ENCODE measurements around the gene CFAP74. TPM values are rescaled to one million over a fixed set of nuclear protein-coding genes. Genes with fewer than 3 reads are reported as not detected.
A peak's percentile ranks its signal among the peaks of the same experiment; 100 is the strongest.

Gene CFAP74, protein sequence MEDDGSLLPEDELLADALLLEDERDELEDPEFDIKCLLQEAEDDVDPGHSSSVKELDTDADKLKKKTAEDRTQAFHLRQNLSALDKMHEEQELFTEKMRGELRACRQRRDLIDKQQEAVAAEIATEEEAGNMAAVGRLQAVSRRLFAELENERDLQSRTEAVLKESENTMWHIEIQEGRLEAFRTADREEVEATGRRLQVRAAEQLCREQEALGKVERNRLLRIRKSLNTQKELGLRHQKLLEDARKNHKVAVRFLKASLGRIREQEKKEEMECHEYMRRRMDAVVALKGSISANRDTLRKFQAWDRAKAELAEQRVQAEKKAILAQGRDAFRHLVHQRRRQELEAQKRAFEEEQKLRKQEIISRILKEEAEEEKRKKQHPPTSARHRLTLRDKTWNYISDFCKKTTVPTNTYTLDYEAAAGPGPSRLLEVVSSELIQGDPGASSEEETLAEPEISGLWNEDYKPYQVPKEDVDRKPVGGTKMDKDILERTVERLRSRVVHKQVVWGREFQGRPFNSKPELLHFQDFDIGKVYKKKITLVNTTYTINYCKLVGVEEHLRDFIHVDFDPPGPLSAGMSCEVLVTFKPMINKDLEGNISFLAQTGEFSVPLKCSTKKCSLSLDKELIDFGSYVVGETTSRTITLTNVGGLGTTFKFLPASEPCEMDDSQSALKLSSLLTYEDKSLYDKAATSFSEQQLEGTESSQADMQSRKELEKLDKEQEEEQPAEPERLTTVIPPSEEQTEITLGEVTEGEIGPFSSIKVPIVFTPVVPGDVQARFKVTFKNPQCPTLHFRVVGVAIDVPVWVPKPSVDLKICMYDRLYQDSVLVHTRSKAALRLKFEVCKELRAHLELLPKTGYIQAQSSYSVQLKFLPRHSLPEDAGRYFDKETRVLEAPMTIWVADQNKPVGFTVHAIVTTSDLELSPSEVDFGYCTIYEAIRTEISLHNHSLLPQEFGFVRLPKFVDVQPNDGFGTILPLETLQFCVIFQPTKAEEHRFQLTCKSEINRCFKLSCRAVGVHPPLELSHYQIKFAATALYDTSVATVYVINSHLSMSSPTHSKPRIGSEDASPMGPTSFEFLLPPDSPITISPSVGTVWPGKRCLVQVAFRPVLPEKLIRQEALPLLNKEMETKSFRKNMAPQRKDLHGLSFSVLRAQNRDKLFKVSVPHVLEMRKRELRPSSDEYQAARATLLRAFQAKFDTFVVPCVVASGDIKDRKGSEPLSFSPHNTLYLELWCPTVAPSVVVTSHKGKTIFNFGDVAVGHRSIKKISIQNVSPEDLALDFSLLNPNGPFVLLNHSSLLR (N-terminal part only)
- total RNA-seq (2016; rRNA removed; fragmentation: Illumina TruSeq; extraction: Trizol) (0.27 TPM in 1 of 2 replicates, not detected in the other), polyA plus RNA-seq (2011; rRNA removed) (0.57 and 0.62 TPM in 2 replicates), polyA minus RNA-seq (2011; rRNA and poly(A)+ RNA removed; ENCODE audit: low replicate concordance) (0.56 TPM in 1 of 2 replicates, not detected in the other), Bru-seq, nascent RNA (percentile 22 among the genes with signal in this experiment), BruChase-seq, experiment 1, labeled RNA remaining after a 6-hour chase (percentile 16 among the genes with signal in this experiment), BruChase-seq, experiment 2, labeled RNA remaining after a 2-hour chase (percentile 17 among the genes with signal in this experiment)
- total RNA-seq (2016; cell fraction: cytosol; rRNA removed; fragmentation: Illumina TruSeq; extraction: Trizol; ENCODE audit: low read depth) = 0.09 TPM in 1 of 2 replicates, not detected in the other
- 0.09 and 0.10 TPM in 2 replicates for total RNA-seq (2016; cell fraction: insoluble cytoplasmic fraction; rRNA removed; fragmentation: Illumina TruSeq; extraction: Trizol)
- total RNA-seq (2016; cell fraction: membrane; rRNA removed; fragmentation: Illumina TruSeq; extraction: Trizol) = 0.07 and 0.09 TPM in 2 replicates
- total RNA-seq (2016; cell fraction: nucleus; rRNA removed; fragmentation: Illumina TruSeq; extraction: Trizol) = 0.28 and 0.66 TPM in 2 replicates
- 0.13 TPM in 2 replicates for polyA plus RNA-seq (2011; cell fraction: cytosol; rRNA removed)
- 4.1 and 5.0 TPM in 2 replicates for polyA plus RNA-seq (2011; cell fraction: nucleus; rRNA removed)
- 0.67 and 2.1 TPM in 2 replicates for polyA plus RNA-seq (2012)
- polyA plus RNA-seq (2016; cell fraction: cytosol; fragmentation: Illumina TruSeq; extraction: Trizol; ENCODE audit: low read depth) = 0.05 TPM in 1 of 2 replicates, not detected in the other
- polyA plus RNA-seq (2016; cell fraction: insoluble cytoplasmic fraction; fragmentation: Illumina TruSeq; extraction: Trizol; ENCODE audit: low read depth) = 0.08 and 0.10 TPM in 2 replicates
- 0.11 TPM in 1 of 2 replicates, not detected in the other for polyA plus RNA-seq (2016; cell fraction: membrane; fragmentation: Illumina TruSeq; extraction: Trizol; ENCODE audit: low read depth)
- polyA plus RNA-seq (2016; cell fraction: nucleus; fragmentation: Illumina TruSeq; extraction: Trizol; ENCODE audit: insufficient read depth, low read depth) = 0.48 and 0.64 TPM in 2 replicates
- 0.20 TPM in 1 of 2 replicates, not detected in the other for polyA minus RNA-seq (2011; cell fraction: cytosol; rRNA and poly(A)+ RNA removed)
- polyA minus RNA-seq (2011; cell fraction: nucleus; rRNA and poly(A)+ RNA removed) = 0.77 and 0.99 TPM in 2 replicates
- long read RNA-seq, experiment 1, partial matches to known transcripts = 0 of 1 reads
- long read RNA-seq, experiment 1, other reads (novel, unspliced or antisense) = 1 of 1 reads
- long read RNA-seq, experiment 2, partial matches to known transcripts = 0 of 1 reads
- long read RNA-seq, experiment 2, other reads (novel, unspliced or antisense) = 1 of 1 reads

DNA sequence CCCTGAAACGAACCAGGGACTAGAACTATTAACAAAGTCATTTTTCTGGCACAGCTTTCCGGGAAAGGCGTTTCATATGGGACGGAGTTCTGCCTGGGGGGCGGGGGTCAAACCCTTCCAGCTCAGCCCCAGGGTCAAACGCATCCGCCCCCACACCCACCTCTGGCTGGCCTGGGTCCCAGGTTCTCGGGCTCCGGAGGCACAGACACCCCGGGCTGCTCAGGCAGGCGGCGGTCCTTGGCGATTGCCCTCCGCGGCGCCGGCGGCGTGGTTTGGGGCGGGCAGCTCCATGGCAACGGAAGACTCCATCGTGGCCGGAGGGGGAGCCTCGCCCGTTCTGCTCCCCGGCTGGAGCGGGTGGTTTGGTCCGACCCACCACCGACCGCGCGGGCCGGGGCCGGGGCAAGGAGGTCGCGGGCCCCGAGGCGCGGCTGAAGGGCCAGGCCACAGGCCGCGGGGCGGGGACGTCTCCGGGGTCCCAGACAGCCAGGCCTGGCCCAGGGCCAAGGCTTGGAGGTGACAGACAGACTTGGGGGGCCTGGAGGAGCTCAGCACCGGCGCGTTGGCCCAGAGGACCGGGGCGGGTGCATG is at the start of gene CFAP74:
TSS of gene CFAP74 (minus strand) at position 246 of the 591 bp plus-strand sequence. CDS start 12,830 bp downstream, outside the sequence.
- Histone ChIP-seq H3K9me3 (ENCODE audit: low read length) (no peaks in the 10 kb centered on the region), H4K20me1 (ENCODE audit: insufficient read depth, low read length) (no peaks in the 10 kb centered on the region), H3K79me2 (ENCODE audit: insufficient read depth, low read length) (no peaks in the 10 kb centered on the region), H3K4me3 (replicated peaks in 1 of 3; ENCODE audit: insufficient read depth in 1 of 3, low read depth in 2 of 3, low read length in 3 of 3) (peak within 1 kb of the TSS in 1 of 3 experiments; percentile 29; a peak in 1 of 6 replicates), H3K27ac (ENCODE audit: extremely low read length, insufficient read depth, low read length) (no peak within 1 kb of the TSS), H3K9ac (ENCODE audit: insufficient read depth, low read depth, low read length) (no peak within 1 kb of the TSS), H2AFZ (ENCODE audit: low read length) (no peak within 1 kb of the TSS), H3K36me3 (replicated peaks in 1 of 2; ENCODE audit: control insufficient read depth in 1 of 2, insufficient read depth in 2 of 2, low read length in 2 of 2) (no peaks in the 10 kb centered on the region), H3K4me1 (ENCODE audit: insufficient read depth, low read length) (0 out of 2 replicates have a peak, but pooled peaks cover 6% of the 10 kb centered on the region), H3K27me3 (ENCODE audit: control insufficient read depth in 1 of 2, insufficient read depth in 2 of 2, low read length in 2 of 2) (peaks cover 3 to 55% of the 10 kb centered on the region in 2 experiments; a peak in 4 of 5 replicates), H3K4me2 (ENCODE audit: low read depth, low read length) (peak within 1 kb of the TSS; percentile 51)
- FAIRE-seq (no peak), DNase-seq (ENCODE audit: low spot score) (peak; percentile 34), ATAC-seq (peak; percentile 87)
- 14% methylated on average over 21 of the region's 49 CpGs for WGBS (ENCODE audit: low lambda C conversion rate)
- POLR2A ChIA-PET = no interaction called here
- in situ Hi-C loops (cut with HindIII; ENCODE audit: extremely low pct_ligation_motif_present, low pct_unique_long_range_greater_than_20kb) = no loop called here
- CTCF ChIA-PET (ENCODE audit: low intra/inter-chr PET ratio, low total read pairs) = no interaction called here
- no TSS peak for BruUV-seq (replicated peaks)
- intact Hi-C loops (cut with micrococcal nuclease; ENCODE audit: unreplicated experiment) = no loop called here
- TF ChIP-seq CC2D1A (CRISPR knock-in tag; IDR thresholded peaks at IDR 0.05) (no peak), DR1 (CRISPR knock-in tag; IDR thresholded peaks at IDR 0.05) (no peak)
- TF ChIP-seq, protein P1, sequence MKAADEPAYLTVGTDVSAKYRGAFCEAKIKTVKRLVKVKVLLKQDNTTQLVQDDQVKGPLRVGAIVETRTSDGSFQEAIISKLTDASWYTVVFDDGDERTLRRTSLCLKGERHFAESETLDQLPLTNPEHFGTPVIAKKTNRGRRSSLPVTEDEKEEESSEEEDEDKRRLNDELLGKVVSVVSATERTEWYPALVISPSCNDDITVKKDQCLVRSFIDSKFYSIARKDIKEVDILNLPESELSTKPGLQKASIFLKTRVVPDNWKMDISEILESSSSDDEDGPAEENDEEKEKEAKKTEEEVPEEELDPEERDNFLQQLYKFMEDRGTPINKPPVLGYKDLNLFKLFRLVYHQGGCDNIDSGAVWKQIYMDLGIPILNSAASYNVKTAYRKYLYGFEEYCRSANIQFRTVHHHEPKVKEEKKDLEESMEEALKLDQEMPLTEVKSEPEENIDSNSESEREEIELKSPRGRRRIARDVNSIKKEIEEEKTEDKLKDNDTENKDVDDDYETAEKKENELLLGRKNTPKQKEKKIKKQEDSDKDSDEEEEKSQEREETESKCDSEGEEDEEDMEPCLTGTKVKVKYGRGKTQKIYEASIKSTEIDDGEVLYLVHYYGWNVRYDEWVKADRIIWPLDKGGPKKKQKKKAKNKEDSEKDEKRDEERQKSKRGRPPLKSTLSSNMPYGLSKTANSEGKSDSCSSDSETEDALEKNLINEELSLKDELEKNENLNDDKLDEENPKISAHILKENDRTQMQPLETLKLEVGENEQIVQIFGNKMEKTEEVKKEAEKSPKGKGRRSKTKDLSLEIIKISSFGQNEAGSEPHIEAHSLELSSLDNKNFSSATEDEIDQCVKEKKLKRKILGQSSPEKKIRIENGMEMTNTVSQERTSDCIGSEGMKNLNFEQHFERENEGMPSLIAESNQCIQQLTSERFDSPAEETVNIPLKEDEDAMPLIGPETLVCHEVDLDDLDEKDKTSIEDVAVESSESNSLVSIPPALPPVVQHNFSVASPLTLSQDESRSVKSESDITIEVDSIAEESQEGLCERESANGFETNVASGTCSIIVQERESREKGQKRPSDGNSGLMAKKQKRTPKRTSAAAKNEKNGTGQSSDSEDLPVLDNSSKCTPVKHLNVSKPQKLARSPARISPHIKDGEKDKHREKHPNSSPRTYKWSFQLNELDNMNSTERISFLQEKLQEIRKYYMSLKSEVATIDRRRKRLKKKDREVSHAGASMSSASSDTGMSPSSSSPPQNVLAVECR (CRISPR knock-in tag; IDR thresholded peaks at IDR 0.05; ENCODE audit: borderline replicate concordance) = peak; percentile 64; the same call in 1 of the 2 replicates

Measured in HepG2 (cell line).